ENCODE results near the gene JADE3. TPM values are rescaled to one million over a fixed set of nuclear protein-coding genes. Genes with fewer than 3 reads are reported as not detected.

Gene JADE3
- total RNA-seq, 1 experiment from 2014 or later = 14.3 TPM

DNA sequence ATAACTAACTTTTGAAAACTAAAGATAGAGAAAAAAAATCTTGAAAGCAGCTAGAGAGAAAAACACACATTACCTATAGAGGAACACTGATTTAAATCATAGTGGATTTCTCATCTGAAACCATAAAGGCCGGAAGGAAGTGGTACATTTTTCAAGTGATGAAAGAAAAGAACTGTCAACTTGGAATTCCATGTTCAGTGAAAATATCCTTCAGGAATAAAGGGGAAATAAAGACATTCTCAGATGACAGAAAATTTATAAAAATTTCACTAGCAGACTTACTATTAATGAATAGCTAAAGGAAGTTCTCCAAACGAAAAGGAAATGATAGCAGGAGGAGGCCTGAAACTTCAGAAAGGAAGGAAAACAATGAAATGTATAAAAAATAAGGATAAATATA lies 7.6 kb upstream of the JADE3 start:
- Histone ChIP-seq H3K9ac (ENCODE audit: low read length) (no peak overlapping the region), H3K4me3 (replicated peaks in 1 of 2; ENCODE audit: low read depth in 1 of 2, low read length in 2 of 2) (no peak overlapping the region), H3K36me3 (ENCODE audit: control insufficient read depth in 1 of 2, insufficient read depth in 2 of 2, low read length in 2 of 2) (no peaks in the 10 kb centered on the region), H2AFZ (ENCODE audit: low read depth, low read length, poor library complexity, severe bottlenecking) (no peak overlapping the region), H4K20me1 (ENCODE audit: insufficient read depth) (no peaks in the 10 kb centered on the region), H3K4me2 (ENCODE audit: low read length) (no peak overlapping the region), H3K27ac (ENCODE audit: low read depth, low read length) (no peak overlapping the region), H3K79me2 (ENCODE audit: insufficient read depth, low read length) (no peaks in the 10 kb centered on the region), H3K27me3 (ENCODE audit: insufficient read depth, low read length) (no peaks in the 10 kb centered on the region), H3K9me3 (ENCODE audit: control insufficient read depth in 1 of 2, insufficient read depth in 1 of 2, low read depth in 1 of 2, low read length in 2 of 2) (no peaks in the 10 kb centered on the region), H3K4me1 (ENCODE audit: control insufficient read depth in 1 of 2, insufficient read depth in 2 of 2, low read length in 2 of 2) (peaks cover 0 to 8% of the 10 kb centered on the region in 2 experiments; a peak in 1 of 4 replicates), H3K9me2 (ENCODE audit: insufficient read depth) (no peaks in the 10 kb centered on the region)
- BruUV-seq (replicated peaks) = no TSS peak
- DNase-seq (ENCODE audit: low read depth, low spot score) (no peak), ATAC-seq (no peak)
- no peak for TF ChIP-seq TCF7L2 (IDR thresholded peaks at IDR 0.05; ENCODE audit: borderline replicate concordance, extremely low read depth, insufficient read depth, insufficient read length)
- TF ChIP-seq SRF (IDR thresholded peaks at IDR 0.05; ENCODE audit: low read depth) = no peak
- no peak for TF ChIP-seq FOSL1 (IDR thresholded peaks at IDR 0.05; ENCODE audit: low read depth)
- no peak for TF ChIP-seq ELF1 (IDR thresholded peaks at IDR 0.05; ENCODE audit: borderline replicate concordance, low read depth)
- no peak for TF ChIP-seq EZH2phosphoT487 (IDR thresholded peaks at IDR 0.05; ENCODE audit: borderline replicate concordance)
- no peak for TF ChIP-seq MAX (IDR thresholded peaks at IDR 0.05)
- TF ChIP-seq POLR2AphosphoS5 (IDR thresholded peaks at IDR 0.05; ENCODE audit: low read depth, low read length) = no peak
- intact Hi-C loops (cut with micrococcal nuclease) = no loop called here
- RAD21 ChIA-PET (ENCODE audit: low non-redundant PET in 1 of 2, low total read pairs in 2 of 2, uncharacterized antibody in 2 of 2, unreplicated experiment in 2 of 2) = no interaction called here
- POLR2A ChIA-PET = no interaction called here
- CTCF ChIA-PET = interaction anchor here (1.5 to 2.1 kb wide), 2 partner anchors 10 to 189 kb away, joined by 4 to 5 read pairs; no protein-coding TSS in a partner anchor

GRCh38 chrX:46910415-46910814 lies 1.8 kb upstream of the JADE3 start:
- POLR2A ChIA-PET = no interaction called here
- Histone ChIP-seq H4K20me1 (ENCODE audit: insufficient read depth) (no peaks in the 10 kb centered on the region), H3K4me3 (replicated peaks in 1 of 2; ENCODE audit: low read depth in 1 of 2, low read length in 2 of 2) (no peak overlapping the region), H3K9ac (ENCODE audit: low read length) (no peak overlapping the region), H3K4me2 (ENCODE audit: low read length) (no peak overlapping the region), H3K36me3 (ENCODE audit: control insufficient read depth in 1 of 2, insufficient read depth in 2 of 2, low read length in 2 of 2) (no peaks in the 10 kb centered on the region), H3K27me3 (ENCODE audit: insufficient read depth, low read length) (no peaks in the 10 kb centered on the region), H3K9me3 (ENCODE audit: control insufficient read depth in 1 of 2, insufficient read depth in 1 of 2, low read depth in 1 of 2, low read length in 2 of 2) (no peaks in the 10 kb centered on the region), H3K79me2 (ENCODE audit: insufficient read depth, low read length) (peaks cover 21% of the 10 kb centered on the region), H3K9me2 (ENCODE audit: insufficient read depth) (no peaks in the 10 kb centered on the region), H2AFZ (ENCODE audit: low read depth, low read length, poor library complexity, severe bottlenecking) (no peak overlapping the region), H3K27ac (ENCODE audit: low read depth, low read length) (no peak overlapping the region), H3K4me1 (ENCODE audit: control insufficient read depth in 1 of 2, insufficient read depth in 2 of 2, low read length in 2 of 2) (peaks cover 0 to 13% of the 10 kb centered on the region in 2 experiments; a peak in 2 of 4 replicates)
- CTCF ChIA-PET = no interaction called here
- no TSS peak for BruUV-seq (replicated peaks)
- TF ChIP-seq RAD21 (IDR thresholded peaks at IDR 0.05; ENCODE audit: low read depth) (no peak), EZH2phosphoT487 (IDR thresholded peaks at IDR 0.05; ENCODE audit: borderline replicate concordance) (no peak)
- ATAC-seq (no peak), DNase-seq (ENCODE audit: low read depth, low spot score) (no peak)
- RAD21 ChIA-PET (ENCODE audit: low non-redundant PET in 1 of 2, low total read pairs in 2 of 2, uncharacterized antibody in 2 of 2, unreplicated experiment in 2 of 2) = no interaction called here
- intact Hi-C loops (cut with micrococcal nuclease) = no loop called here

All from HCT116 (cell line).